ENCODE data around the gene CHST5. TPM values are rescaled to one million over a fixed set of nuclear protein-coding genes. Genes with fewer than 3 reads are reported as not detected.
"Not testable (repeated sequence)": the region's sequence is repeated elsewhere in the genome, so short reads cannot be mapped to it uniquely, and the experiment has no call there.

CHST5 gene
- total and polyA plus RNA-seq, 4 donors: 0.97 to 1.5 TPM; not detected in 2

DNA sequence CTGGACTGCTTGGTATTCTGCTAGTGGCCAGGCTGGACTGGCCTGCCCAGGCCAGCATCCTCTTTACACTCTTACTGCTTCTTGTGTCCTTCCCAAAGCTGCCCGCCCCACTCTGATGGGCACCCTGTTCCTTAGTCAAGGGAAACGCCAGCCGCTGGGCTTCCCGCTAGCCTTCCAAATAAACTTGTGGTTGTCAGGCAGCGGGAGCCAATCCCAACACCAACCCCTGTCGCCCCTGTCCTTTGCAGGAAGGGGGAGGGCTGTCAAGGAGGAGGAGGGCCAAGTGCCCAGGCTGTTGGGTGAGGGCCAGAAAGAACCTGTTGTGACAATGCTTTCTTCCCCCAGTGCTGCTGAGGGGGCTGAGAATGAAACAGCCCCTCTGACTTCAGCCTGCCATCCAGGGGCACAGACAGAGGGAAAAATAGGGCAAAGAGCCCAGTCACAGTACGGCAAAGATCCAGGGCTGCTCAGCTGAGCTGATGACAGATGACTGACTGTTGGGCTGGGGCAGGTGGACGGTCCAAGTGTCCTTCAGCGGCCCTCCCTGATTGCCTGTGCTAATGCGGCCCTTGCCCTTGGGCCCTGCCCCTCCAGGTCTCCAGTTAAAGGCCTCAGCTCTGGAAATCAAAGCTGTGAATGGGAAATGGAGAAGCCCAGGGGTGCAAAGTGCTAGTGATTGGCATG, 3.1 kb upstream of the CHST5 start:
- ATAC-seq (ENCODE audit: low FRiP score): peak; percentile 58
- DNase-seq: peak in 1 of 2 donors; percentile 44
- H3K4me3 ChIP-seq (ENCODE audit: low read length in 2 of 2); H3K9me3 ChIP-seq (ENCODE audit: control insufficient read depth, low read length); H3K36me3 ChIP-seq (ENCODE audit: control insufficient read depth in 1 of 2, insufficient read depth in 2 of 2, low read length in 1 of 2); H3K4me1 ChIP-seq (ENCODE audit: control insufficient read depth in 1 of 2, insufficient read depth in 2 of 2, low read length in 2 of 2); H3K27me3 ChIP-seq (ENCODE audit: control insufficient read depth in 1 of 2, insufficient read depth in 2 of 2, low read length in 1 of 2); intact Hi-C loops (cut with DNase I): not testable (repeated sequence)
- 0 to 6% methylated on average over 2 to 8 of the region's 10 CpGs for WGBS, 2 donors
- peak overlapping the region in 1 of 2 donors; percentile 28 for H3K27ac ChIP-seq (ENCODE audit: low read depth in 1 of 2, low read length in 2 of 2)

DNA sequence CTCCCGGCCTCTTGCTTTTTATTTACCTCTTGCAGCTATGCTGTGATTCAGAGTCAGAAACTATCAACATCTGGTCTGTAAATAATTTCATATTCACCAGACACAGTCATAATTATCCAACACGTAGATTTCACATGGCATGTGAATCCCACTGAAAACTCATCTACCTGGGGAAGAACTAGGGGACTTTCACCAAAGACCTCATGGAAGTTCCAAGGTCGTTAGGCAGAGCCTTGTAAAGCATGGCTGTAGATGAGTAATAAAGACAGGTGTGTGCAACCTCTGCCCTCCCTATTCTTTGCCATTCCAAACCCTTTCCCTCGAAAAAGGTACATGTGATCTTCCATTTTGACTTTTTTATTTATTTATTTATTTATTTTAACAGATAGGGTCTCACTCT, 1.9 kb upstream of the CHST5 start:
- 95% methylated on average over 4 of the region's 4 CpGs for WGBS, 2 donors
- H3K36me3 ChIP-seq (ENCODE audit: control insufficient read depth in 1 of 2, insufficient read depth in 2 of 2, low read length in 1 of 2): no peaks in the 10 kb centered on the region
- DNase-seq (no peak), ATAC-seq (ENCODE audit: low FRiP score) (no peak)
- no peaks in the 10 kb centered on the region for H3K4me1 ChIP-seq (ENCODE audit: control insufficient read depth in 1 of 2, insufficient read depth in 2 of 2, low read length in 2 of 2)
- H3K27ac ChIP-seq (ENCODE audit: low read depth in 1 of 2, low read length in 2 of 2): no peak overlapping the region
- intact Hi-C loops (cut with DNase I): no loop called here
- H3K27me3 ChIP-seq (ENCODE audit: control insufficient read depth in 1 of 2, insufficient read depth in 2 of 2, low read length in 1 of 2): no peaks in the 10 kb centered on the region
- H3K4me3 ChIP-seq (ENCODE audit: low read length in 2 of 2): no peak overlapping the region
- no peaks in the 10 kb centered on the region for H3K9me3 ChIP-seq (ENCODE audit: control insufficient read depth, low read length)

DNA sequence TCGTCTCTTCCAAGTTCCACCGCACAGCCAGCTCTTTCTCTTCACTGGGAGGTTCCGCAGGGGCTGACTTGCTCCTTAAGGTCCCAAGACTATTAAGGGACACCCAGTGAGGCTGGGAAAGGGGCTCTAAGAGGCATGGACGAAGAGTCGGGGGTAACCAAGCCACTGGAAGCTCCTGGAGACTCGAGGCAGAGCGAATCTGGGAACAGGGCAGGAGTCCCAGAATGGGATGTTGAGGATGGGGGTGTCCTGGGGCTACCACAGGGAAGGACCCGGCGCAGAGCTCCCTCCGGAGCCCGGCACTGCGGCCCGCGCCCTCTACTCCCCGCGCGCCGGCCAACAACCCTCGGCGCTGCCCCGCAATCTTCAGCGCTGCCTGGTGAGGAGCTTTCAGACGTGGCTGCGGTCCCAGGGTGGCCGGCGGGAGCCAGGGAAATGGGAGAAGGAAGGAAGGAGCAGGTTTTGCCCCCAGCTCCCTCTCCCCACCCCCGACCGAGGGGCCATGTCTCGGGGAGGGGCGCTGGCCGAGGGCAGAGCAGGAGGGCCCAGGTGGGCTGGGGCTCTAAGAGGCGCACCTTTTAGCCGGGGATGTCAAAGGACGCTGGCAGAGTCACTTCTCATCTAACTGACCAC, 581 bp downstream of the CHST5 start:
- Histone ChIP-seq H3K27me3 (ENCODE audit: control insufficient read depth in 1 of 2, insufficient read depth in 2 of 2, low read length in 1 of 2) (no peaks in the 10 kb centered on the region), H3K4me1 (ENCODE audit: control insufficient read depth in 1 of 2, insufficient read depth in 2 of 2, low read length in 2 of 2) (no peaks in the 10 kb centered on the region), H3K27ac (ENCODE audit: low read depth in 1 of 2, low read length in 2 of 2) (no peak overlapping the region), H3K36me3 (ENCODE audit: control insufficient read depth in 1 of 2, insufficient read depth in 2 of 2, low read length in 1 of 2) (no peaks in the 10 kb centered on the region), H3K9me3 (ENCODE audit: control insufficient read depth, low read length) (no peaks in the 10 kb centered on the region), H3K4me3 (ENCODE audit: low read length in 2 of 2) (no peak overlapping the region)
- WGBS, 2 donors: 54 to 55% methylated on average over 34 of the region's 34 CpGs
- ATAC-seq (ENCODE audit: low FRiP score) (peak; percentile 56), DNase-seq (peak in 1 of 2 donors; percentile 19)
- intact Hi-C loops (cut with DNase I): no loop called here

DNA sequence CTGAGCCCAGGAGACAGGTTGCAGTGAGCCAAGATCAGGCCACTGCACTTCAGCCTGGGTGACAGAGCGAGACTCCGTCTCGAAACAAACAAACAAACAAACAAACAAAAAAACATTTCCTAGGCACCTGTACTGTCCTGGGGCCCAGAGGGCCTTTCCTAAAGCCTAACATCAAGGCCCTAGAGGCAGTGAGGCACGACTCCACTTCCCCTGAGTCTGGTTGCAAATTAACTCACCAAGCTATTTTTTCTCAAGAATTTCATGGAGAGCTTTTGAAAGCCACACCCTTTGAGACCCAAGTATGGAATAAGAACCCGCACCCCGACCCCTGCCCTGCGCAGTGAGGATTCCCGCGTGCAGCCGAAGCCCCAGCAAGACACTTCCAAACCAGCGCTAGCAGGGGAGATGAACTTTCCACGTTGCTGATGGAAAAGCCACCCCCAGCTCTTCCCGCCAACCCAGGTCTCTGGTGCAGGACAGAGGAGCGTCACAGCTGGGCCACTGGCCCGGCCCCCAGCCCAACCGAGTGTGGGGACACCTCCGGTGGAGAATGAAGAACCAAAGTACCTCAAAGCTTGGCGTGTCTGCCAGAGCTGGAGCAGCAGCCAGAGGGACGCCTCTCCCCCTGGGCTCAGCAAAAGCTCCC, 1.2 kb downstream of the CHST5 start:
- Histone ChIP-seq H3K4me1 (ENCODE audit: control insufficient read depth in 1 of 2, insufficient read depth in 2 of 2, low read length in 2 of 2) (no peaks in the 10 kb centered on the region), H3K27ac (ENCODE audit: low read depth in 1 of 2, low read length in 2 of 2) (no peak overlapping the region), H3K27me3 (ENCODE audit: control insufficient read depth in 1 of 2, insufficient read depth in 2 of 2, low read length in 1 of 2) (no peaks in the 10 kb centered on the region), H3K36me3 (ENCODE audit: control insufficient read depth in 1 of 2, insufficient read depth in 2 of 2, low read length in 1 of 2) (no peaks in the 10 kb centered on the region), H3K4me3 (ENCODE audit: low read length in 2 of 2) (no peak overlapping the region), H3K9me3 (ENCODE audit: control insufficient read depth, low read length) (no peaks in the 10 kb centered on the region)
- intact Hi-C loops (cut with DNase I): no loop called here
- 74 to 75% methylated on average over 19 of the region's 19 CpGs for WGBS, 2 donors
- no peak for ATAC-seq (ENCODE audit: low FRiP score)
- DNase-seq: peak in 1 of 2 donors; percentile 43

- DNase-seq (peak; percentile 7 to 38), ATAC-seq (ENCODE audit: low FRiP score) (no peak)
- H3K4me1 ChIP-seq (ENCODE audit: control insufficient read depth in 1 of 2, insufficient read depth in 2 of 2, low read length in 2 of 2): no peaks in the 10 kb centered on the region
- no peak overlapping the region for H3K27ac ChIP-seq (ENCODE audit: low read depth in 1 of 2, low read length in 2 of 2)
- no peaks in the 10 kb centered on the region for H3K9me3 ChIP-seq (ENCODE audit: control insufficient read depth, low read length)
- intact Hi-C loops (cut with DNase I): no loop called here
- H3K36me3 ChIP-seq (ENCODE audit: control insufficient read depth in 1 of 2, insufficient read depth in 2 of 2, low read length in 1 of 2): no peaks in the 10 kb centered on the region
- 90 to 93% methylated on average over 2 of the region's 2 CpGs for WGBS, 2 donors
- no peak overlapping the region for H3K4me3 ChIP-seq (ENCODE audit: low read length in 2 of 2)
- no peaks in the 10 kb centered on the region for H3K27me3 ChIP-seq (ENCODE audit: control insufficient read depth in 1 of 2, insufficient read depth in 2 of 2, low read length in 1 of 2)
Observed at GRCh38 chr16:75532791-75533190, 3.1 kb downstream of the CHST5 start.

- WGBS, 2 donors: 89 to 94% methylated on average over 8 of the region's 8 CpGs
- Histone ChIP-seq H3K4me1 (ENCODE audit: control insufficient read depth in 1 of 2, insufficient read depth in 2 of 2, low read length in 2 of 2) (no peaks in the 10 kb centered on the region), H3K27ac (ENCODE audit: low read depth in 1 of 2, low read length in 2 of 2) (no peak overlapping the region), H3K36me3 (ENCODE audit: control insufficient read depth in 1 of 2, insufficient read depth in 2 of 2, low read length in 1 of 2) (no peaks in the 10 kb centered on the region), H3K27me3 (ENCODE audit: control insufficient read depth in 1 of 2, insufficient read depth in 2 of 2, low read length in 1 of 2) (no peaks in the 10 kb centered on the region), H3K4me3 (ENCODE audit: low read length in 2 of 2) (no peak overlapping the region), H3K9me3 (ENCODE audit: control insufficient read depth, low read length) (no peaks in the 10 kb centered on the region)
- ATAC-seq (ENCODE audit: low FRiP score) (no peak), DNase-seq (peak; percentile 15 to 66)
- intact Hi-C loops (cut with DNase I): no loop called here
Observed at GRCh38 chr16:75532142-75532765, 3.7 kb downstream of the CHST5 start.

DNA sequence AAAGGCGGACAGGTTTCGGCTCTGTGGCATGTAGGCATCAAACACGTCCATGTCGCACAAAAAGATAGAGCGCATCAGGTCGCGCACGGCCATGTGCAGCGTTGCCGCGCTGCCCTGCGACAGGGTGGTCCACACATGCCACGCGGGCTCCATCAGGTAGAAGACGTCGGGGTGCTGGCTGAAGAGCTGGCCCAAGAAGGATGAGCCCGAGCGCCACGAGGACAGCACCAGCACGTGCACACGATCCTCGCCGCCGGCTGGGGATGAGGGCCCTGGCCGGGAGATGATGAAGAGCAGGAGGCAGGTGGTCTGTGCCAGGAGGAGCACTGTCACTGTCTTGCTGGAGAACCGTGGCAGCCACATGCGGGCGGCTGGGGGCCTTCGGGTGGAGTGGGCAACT, 5.9 kb downstream of the CHST5 start:
- WGBS, 2 donors: 97% methylated on average over 29 of the region's 29 CpGs
- Histone ChIP-seq H3K27ac (ENCODE audit: low read depth in 1 of 2, low read length in 2 of 2) (no peak overlapping the region), H3K36me3 (ENCODE audit: control insufficient read depth in 1 of 2, insufficient read depth in 2 of 2, low read length in 1 of 2) (no peaks in the 10 kb centered on the region), H3K4me1 (ENCODE audit: control insufficient read depth in 1 of 2, insufficient read depth in 2 of 2, low read length in 2 of 2) (no peaks in the 10 kb centered on the region), H3K9me3 (ENCODE audit: control insufficient read depth, low read length) (no peaks in the 10 kb centered on the region), H3K27me3 (ENCODE audit: control insufficient read depth in 1 of 2, insufficient read depth in 2 of 2, low read length in 1 of 2) (no peaks in the 10 kb centered on the region), H3K4me3 (ENCODE audit: low read length in 2 of 2) (no peak overlapping the region)
- peak; percentile 23 to 62 for DNase-seq
- ATAC-seq (ENCODE audit: low FRiP score): no peak
- intact Hi-C loops (cut with DNase I): no loop called here

DNA sequence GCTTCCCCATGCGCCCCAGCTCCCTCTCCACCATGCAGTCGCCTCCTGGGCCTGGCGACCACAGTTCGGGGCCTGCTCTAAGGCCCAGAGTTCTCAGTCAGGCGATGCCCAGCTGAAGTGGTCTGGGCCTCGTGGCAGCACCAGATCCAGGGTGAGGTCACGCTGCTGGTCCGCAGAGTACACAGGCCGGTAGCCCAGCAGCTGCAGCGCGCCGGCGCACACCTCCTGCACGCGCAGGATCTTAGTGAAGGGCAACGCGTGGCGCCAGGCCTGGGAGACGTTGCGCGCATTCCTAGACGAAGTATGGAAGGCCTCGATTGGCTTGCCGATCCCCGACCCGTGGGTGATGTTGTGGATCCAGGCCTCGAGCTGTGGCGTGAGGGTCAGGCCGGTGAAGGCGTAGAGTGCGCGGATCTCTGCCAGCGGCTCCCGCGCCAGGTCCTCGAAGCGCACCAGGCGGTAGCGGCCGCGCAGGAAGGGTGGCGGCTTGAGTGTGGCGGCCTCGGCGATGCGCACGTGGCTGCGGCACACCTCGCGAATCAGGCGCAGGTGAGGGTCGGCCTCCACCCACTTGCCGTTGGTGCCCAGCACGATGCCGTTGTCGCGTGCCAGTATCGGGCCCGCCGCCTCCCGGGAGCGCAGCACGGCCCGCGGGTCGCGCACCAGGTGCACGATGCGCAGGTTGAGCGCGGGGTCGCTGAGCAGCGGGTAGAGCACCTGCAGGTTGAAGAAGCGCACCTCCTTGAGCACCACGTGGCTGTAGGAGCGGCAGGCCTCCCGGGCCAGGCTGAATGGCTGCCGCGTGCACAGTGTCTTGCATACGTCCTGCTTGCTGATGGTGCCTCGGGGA, 6.6 kb downstream of the CHST5 start:
- Histone ChIP-seq H3K9me3 (ENCODE audit: control insufficient read depth, low read length) (no peaks in the 10 kb centered on the region), H3K27me3 (ENCODE audit: control insufficient read depth in 1 of 2, insufficient read depth in 2 of 2, low read length in 1 of 2) (no peaks in the 10 kb centered on the region), H3K4me1 (ENCODE audit: control insufficient read depth in 1 of 2, insufficient read depth in 2 of 2, low read length in 2 of 2) (no peaks in the 10 kb centered on the region), H3K27ac (ENCODE audit: low read depth in 1 of 2, low read length in 2 of 2) (no peak overlapping the region), H3K4me3 (ENCODE audit: low read length in 2 of 2) (no peak overlapping the region), H3K36me3 (ENCODE audit: control insufficient read depth in 1 of 2, insufficient read depth in 2 of 2, low read length in 1 of 2) (no peaks in the 10 kb centered on the region)
- intact Hi-C loops (cut with DNase I): no loop called here
- ATAC-seq (ENCODE audit: low FRiP score) (no peak), DNase-seq (peak; percentile 29 to 72)
- 91 to 93% methylated on average over 80 to 81 of the region's 81 CpGs for WGBS, 2 donors

Measured in aorta (tissue), 5 donors.